GM23248 (cell line): ENCODE measurements around the gene EFCAB11.

Experiments used
- EZH2 ChIP-seq: fragments of 200-600 bp; sonication (generic); IDR thresholded peaks from 2 replicates; pipeline ENCODE4 v1.6.1; 2018; ENCODE audit warnings: antibody characterized with exemption, mild to moderate bottlenecking; ENCODE audit not compliant: insufficient read depth, poor library complexity, severe bottlenecking
- EZH2phosphoT487 ChIP-seq: fragments of 200-600 bp; sonication (generic); IDR thresholded peaks from 2 replicates; pipeline ENCODE4 v1.6.1; 2018; ENCODE audit warnings: antibody characterized with exemption, moderate library complexity, mild to moderate bottlenecking, low read depth; ENCODE audit not compliant: insufficient read depth

DNA sequence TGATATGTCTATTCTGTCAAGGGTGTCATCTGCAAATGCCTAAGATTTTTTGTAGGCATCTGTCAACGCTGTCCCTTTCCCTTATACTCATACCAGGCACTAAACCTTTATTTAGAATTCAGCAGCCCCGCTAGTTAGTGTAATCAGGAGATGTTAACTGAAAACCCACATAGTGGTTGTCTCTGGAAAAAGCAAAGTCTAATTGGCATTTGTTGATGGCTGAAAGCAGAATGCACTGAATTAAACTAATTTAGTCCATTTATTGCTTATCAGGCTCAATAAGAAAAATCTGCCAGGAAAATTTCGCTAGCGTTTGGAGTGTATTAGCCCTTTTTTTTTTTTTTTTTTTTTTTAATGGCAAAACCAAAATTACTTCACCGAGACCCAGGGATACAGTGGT is 35.7 kb upstream of the EFCAB11 start:
- no peak for TF ChIP-seq EZH2phosphoT487
- TF ChIP-seq EZH2: no peak
